GM12874 (cell line): ENCODE measurements around the gene LIPC.

Source experiments
- TF ChIP-seq, protein P1 (sequence below): IDR thresholded peaks from 2 replicates; pipeline ENCODE4 v1.5.1; 2011; ENCODE audit warnings: low read depth, mild to moderate bottlenecking, control low read depth, low read length, moderate library complexity; ENCODE audit not compliant: insufficient read depth

The LIPC gene

DNA sequence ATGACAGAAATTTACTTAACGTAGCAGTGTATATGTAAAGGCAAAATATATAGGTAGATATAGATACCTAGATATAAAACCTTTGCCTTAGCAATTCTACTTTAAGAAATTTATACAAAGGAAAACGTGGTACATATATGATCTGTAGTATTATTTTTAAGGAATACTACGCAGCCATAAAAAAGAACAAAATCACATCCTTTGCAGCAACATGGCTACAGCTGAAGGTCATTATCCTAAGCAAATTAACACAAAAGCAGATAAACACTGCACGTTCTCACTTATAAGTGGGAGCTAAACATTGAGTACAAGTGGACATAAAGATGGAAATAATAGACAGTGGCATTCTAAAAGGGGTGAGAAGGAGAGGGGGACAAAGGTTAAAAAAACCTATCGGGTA is 14.8 kb upstream of the LIPC start:
- TF ChIP-seq, protein P1, sequence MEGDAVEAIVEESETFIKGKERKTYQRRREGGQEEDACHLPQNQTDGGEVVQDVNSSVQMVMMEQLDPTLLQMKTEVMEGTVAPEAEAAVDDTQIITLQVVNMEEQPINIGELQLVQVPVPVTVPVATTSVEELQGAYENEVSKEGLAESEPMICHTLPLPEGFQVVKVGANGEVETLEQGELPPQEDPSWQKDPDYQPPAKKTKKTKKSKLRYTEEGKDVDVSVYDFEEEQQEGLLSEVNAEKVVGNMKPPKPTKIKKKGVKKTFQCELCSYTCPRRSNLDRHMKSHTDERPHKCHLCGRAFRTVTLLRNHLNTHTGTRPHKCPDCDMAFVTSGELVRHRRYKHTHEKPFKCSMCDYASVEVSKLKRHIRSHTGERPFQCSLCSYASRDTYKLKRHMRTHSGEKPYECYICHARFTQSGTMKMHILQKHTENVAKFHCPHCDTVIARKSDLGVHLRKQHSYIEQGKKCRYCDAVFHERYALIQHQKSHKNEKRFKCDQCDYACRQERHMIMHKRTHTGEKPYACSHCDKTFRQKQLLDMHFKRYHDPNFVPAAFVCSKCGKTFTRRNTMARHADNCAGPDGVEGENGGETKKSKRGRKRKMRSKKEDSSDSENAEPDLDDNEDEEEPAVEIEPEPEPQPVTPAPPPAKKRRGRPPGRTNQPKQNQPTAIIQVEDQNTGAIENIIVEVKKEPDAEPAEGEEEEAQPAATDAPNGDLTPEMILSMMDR: no peak

DNA sequence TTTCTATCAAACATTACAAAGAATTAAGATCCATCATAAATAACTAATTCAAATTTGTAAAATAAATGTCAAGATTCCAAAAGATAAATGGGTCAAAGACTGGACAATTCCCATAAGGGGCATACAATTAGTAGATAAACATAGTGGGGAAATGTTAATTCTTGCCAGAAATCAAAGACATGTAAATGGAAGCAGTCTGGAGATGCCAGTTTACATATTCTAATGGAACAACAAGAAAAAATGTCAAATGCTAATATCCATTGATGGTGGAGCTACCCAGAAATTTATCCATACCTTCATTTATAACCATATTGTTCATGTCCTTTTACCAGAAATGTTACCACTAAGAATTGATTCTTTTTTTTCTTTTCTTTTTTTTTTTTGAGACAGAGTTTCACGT is 13.7 kb upstream of the LIPC start:
- TF ChIP-seq, protein P1: no peak

DNA sequence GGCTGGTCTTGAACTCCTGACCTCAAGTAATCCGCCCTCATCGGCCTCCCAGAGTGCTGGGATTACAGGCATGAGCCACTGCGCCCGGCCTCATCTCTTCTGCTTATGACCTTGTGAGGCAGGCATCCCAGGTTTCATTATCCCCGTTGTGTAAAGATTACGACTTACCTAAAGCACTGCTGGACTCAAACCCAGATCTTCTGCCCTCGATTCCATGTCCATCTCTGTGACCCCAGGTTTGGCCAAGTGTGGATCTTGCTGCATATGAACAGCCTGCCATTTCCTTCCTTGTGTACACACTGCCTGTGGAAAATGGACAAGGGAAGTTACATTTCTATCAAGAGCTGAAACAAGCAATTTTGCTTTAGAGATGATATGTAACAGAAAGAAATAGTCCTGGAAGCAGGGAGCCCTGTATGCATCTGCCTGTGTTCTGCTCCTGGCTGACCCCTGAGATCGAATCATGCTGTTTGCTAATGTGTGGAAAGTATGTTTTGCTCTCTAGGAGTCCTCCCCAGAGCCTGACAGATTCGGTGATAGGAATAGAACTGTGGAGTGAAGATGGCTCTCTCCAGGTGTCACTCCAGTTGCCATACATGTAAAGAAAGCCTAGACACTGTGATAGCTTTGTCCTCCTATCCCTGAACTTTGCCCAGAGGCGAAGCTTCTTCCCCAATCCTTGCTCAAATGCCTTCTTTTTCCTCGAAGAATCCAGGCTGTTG is 11.8 kb upstream of the LIPC start:
- TF ChIP-seq, protein P1: no peak

DNA sequence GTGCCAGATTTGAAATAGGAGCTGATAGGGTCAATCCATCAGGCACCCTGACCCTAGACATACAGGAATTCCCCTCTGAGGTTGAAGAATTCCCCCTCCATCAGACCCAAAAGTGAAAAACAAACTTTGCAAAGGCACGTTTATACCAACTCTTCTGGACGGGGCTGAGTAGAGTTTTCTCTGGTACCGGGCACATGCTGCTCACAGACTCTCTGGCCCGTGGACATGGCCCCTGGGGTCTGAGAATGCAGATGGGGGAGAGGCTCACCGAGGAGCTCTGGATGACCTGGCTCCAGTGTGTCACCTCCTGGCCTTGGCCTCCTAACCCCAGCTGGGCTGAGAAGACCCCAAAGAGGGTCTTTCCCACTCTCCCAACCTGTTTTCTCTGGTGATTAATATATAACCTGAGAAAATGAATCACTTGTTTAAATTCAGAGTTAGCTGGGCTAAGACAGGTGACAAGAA is 11.2 kb upstream of the LIPC start:
- TF ChIP-seq, protein P1: no peak

DNA sequence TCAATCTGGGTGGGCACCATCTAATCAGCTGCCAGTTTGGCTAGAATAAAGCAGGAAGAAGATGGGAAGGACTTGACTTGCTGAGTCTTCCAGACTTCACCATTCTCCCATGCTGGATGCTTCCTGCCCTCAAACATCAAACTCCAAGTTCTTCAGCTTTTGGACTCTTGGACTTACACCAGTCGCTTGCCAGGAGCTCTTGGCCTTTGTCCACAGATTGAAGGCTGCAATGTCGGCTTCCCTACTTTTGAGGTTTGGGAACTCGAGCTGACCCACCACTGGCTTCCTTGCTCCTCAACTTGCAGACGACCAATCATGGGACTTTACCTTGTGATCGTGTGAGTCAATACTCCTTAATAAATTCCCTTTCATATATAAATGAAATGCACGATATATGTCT is 8.6 kb upstream of the LIPC start:
- TF ChIP-seq, protein P1: no peak

DNA sequence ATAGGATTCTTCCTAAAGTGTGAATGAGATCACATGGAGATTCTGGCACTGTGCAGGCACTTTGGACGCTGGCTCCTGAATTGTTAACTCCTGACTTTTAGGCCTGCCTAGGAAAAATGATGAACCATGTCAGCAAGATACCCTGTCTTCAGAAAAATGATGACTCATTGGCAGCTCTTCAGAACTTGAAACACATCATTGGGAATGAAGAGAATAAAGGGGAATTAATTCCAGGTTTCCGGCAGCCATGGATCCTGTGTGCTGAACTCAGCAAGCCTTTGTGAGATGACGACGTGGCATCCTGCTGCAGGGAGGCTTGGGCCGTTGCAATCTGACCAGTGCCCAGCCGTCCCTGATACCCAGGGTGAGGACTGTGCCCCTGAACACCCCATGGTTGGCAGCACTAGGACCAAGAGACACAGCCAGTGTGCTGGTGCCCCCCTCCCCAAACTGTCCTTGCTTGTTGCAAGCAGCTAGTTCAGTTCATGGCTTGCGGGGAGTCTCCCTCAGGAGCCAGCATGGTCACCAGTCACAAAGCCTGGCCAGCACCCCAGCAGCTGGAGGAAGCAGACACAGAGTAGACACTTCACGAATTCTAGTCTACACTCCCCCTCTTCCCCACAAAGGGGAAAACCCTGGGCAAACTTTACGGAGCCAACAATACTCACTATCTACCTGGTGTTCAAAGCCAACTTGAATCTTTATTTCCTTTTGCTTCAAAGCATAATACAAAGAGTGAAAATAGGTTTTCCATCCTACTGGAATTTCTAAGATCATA is 7.8 kb upstream of the LIPC start:
- TF ChIP-seq, protein P1: no peak

DNA sequence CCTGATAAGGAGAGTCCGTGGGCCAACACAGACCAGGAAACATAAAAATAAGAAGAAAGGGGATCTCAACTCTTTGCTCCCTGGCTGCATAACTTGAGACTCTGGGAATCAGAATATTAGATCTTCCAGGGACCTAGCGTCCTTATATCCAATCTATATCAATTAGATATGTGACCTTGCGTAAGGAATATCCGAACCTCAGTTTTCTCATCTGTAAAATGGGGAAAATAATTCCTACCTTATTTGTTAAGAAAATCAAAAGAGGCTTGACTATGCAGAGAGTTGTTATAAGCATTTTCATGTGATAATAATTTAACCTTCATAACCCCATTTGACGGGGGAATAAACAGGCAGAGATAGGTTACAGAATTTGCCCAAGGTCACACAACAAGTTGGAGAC is 7.1 kb upstream of the LIPC start:
- TF ChIP-seq, protein P1: no peak
